Pancreas (tissue), 10 donors: ENCODE results near the gene RBM19. TPM values are rescaled to one million over a fixed set of nuclear protein-coding genes. Genes with fewer than 3 reads are reported as not detected.

Experiments used
- ATAC-seq, 4 donors: fragments of 200-7000 bp; cut with Tn5 transposase; one replicate each; pipeline versions ENCODE4 v1.8.0 to v1.9.1; 2020; ENCODE audit warnings: mild to moderate bottlenecking in 4 of 4, moderate library complexity in 4 of 4
- DNase-seq, 6 donors: peaks; one replicate each; pipeline ENCODE4 v3.0.0-alpha.2; 2020
- FAIRE-seq: peaks from 2 replicates; lab custom pipeline; 2012; peaks lifted over from hg19 to GRCh38; lab: Jason Lieb, UNC
- H3K27ac ChIP-seq, 4 donors: fragments of 200-600 bp; sonication (generic); 1 replicate in 3 of 4; 2 replicates in 1 of 4; pipeline versions ENCODE4 v1.5.0 to v1.8.0; 2020
- H3K27me3 ChIP-seq, 4 donors: fragments of 200-600 bp; one replicate each; pipeline ENCODE4 v1.8.0; 2021
- H3K36me3 ChIP-seq, 3 donors: fragments of 200-600 bp; sonication (generic) in 1 of 3; one replicate each; pipeline versions ENCODE4 v1.5.0 to v1.8.0; 2020 to 2021
- H3K4me1 ChIP-seq, 3 donors: fragments of 200-600 bp; one replicate each; pipeline ENCODE4 v1.8.0; 2021
- H3K4me3 ChIP-seq, 4 donors: fragments of 200-600 bp; sonication (generic) in 2 of 4; one replicate each; pipeline versions ENCODE4 v1.5.0 to v1.8.0; 2020 to 2021
- H3K9me3 ChIP-seq, 4 donors: fragments of 200-600 bp; one replicate each; pipeline ENCODE4 v1.8.0; 2021
- WGBS, 2 donors: extraction: QIAGEN DNeasy Blood & Tissue Kit; methylation state at CpG; one replicate each; pipeline ENCODE4 v1.1.7; 2013; 5-methylcytosine and 5-hydroxymethylcytosine counted together
- intact Hi-C, 3 donors: fragments of 100-400 bp; cut with DNase I; formaldehyde crosslinking; loops; one replicate each; pipeline versions ENCODE4 v1.11.1 to v1.14.2; 2022
- polyA plus RNA-seq, 2 donors: library from polyadenylated mRNA; stranded (reverse); fragments of 200-250 nt; gene quantifications; one replicate each; pipeline ENCODE4 v1.2.3, GENCODE V29; 2013
- total RNA-seq, 6 donors: library from RNA; stranded (reverse); fragmentation: NEBNext Ultra II Directional in 4 of 6; extraction: Animal tissue kit (Norgen Biotek cat#: 25700) in 4 of 6; gene quantifications; one replicate each; pipeline versions ENCODE4 v1.2.1 to v1.2.4, GENCODE V29; 2021 to 2023
- TF ChIP-seq, protein P1 (sequence below), 4 donors: fragments of 200-600 bp; sonication (generic) in 3 of 4; IDR thresholded peaks; one replicate each; pipeline versions ENCODE4 v1.5.0 to v1.8.0; 2021; ENCODE audit warnings: antibody characterized with exemption in 4 of 4
- donor health status: healthy with polysubstance abuse.
- donor health status: DM: no; HTN: no; CAD: no; lungs with moderate emphysema.
- donor health status: DM: no; HTN: no; CAD: no.
- donor health status: control.
- donor health status: control.
- donor health status: Bipolar disorder and iron deficiency.
- donor health status: DM: yes; HTN: yes; CAD: no.
- donor health status: DM: no; HTN: no; CAD: no.
- donor health status: DM: no; HTN: no; CAD: no.
- donor health status: DM: yes; HTN: yes; CAD: no.

RBM19 gene
- total and polyA plus RNA-seq, 8 donors = 13.9 to 32.2 (median 15.8) TPM

GRCh38 chr12:113888435-113888834, 77.7 kb downstream of the RBM19 start:
- ATAC-seq (no peak), DNase-seq (no peak), FAIRE-seq (no peak)
- H3K27me3 ChIP-seq = no peaks in the 10 kb centered on the region
- 94 to 95% methylated on average over 2 of the region's 2 CpGs for WGBS, 2 donors
- H3K4me1 ChIP-seq = no peaks in the 10 kb centered on the region
- no peaks in the 10 kb centered on the region for H3K36me3 ChIP-seq
- TF ChIP-seq, protein P1, sequence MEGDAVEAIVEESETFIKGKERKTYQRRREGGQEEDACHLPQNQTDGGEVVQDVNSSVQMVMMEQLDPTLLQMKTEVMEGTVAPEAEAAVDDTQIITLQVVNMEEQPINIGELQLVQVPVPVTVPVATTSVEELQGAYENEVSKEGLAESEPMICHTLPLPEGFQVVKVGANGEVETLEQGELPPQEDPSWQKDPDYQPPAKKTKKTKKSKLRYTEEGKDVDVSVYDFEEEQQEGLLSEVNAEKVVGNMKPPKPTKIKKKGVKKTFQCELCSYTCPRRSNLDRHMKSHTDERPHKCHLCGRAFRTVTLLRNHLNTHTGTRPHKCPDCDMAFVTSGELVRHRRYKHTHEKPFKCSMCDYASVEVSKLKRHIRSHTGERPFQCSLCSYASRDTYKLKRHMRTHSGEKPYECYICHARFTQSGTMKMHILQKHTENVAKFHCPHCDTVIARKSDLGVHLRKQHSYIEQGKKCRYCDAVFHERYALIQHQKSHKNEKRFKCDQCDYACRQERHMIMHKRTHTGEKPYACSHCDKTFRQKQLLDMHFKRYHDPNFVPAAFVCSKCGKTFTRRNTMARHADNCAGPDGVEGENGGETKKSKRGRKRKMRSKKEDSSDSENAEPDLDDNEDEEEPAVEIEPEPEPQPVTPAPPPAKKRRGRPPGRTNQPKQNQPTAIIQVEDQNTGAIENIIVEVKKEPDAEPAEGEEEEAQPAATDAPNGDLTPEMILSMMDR (IDR thresholded peaks at IDR 0.05) = no peak
- no peak overlapping the region for H3K27ac ChIP-seq
- H3K9me3 ChIP-seq = no peaks in the 10 kb centered on the region
- intact Hi-C loops = no loop called here
- H3K4me3 ChIP-seq = no peak overlapping the region

GRCh38 chr12:113887906-113888305, 78.2 kb downstream of the RBM19 start:
- intact Hi-C loops = no loop called here
- WGBS, 2 donors = 69 to 82% methylated on average over 3 of the region's 3 CpGs
- TF ChIP-seq, protein P1 (IDR thresholded peaks at IDR 0.05) = no peak
- DNase-seq (no peak), ATAC-seq (no peak), FAIRE-seq (no peak)
- no peaks in the 10 kb centered on the region for H3K4me1 ChIP-seq
- no peak overlapping the region for H3K4me3 ChIP-seq
- no peaks in the 10 kb centered on the region for H3K9me3 ChIP-seq
- H3K27ac ChIP-seq = no peak overlapping the region
- no peaks in the 10 kb centered on the region for H3K36me3 ChIP-seq
- no peaks in the 10 kb centered on the region for H3K27me3 ChIP-seq

DNA sequence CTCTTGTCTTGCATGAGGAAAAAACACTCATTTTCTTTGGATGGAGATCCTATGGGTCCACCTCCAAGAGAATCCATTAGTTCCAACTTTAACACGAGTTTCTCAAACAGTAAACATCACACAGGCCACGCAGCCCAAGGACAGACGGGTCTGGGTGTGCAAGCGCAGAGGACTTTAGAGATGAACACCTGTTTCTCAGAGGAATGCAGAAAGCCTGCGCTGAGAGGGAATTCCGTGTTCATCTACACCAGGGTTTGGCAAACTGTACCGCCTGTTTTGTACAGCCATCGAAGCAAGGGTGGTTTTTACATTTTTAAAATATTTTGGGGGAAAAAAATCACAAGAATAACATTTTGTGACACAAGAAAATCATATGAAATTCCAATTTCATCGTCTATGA, 79.4 kb downstream of the RBM19 start:
- Histone ChIP-seq H3K4me3 (no peak overlapping the region), H3K4me1 (no peaks in the 10 kb centered on the region), H3K9me3 (no peaks in the 10 kb centered on the region), H3K36me3 (no peaks in the 10 kb centered on the region), H3K27me3 (no peaks in the 10 kb centered on the region), H3K27ac (no peak overlapping the region)
- DNase-seq = no peak
- 91 to 92% methylated on average over 9 of the region's 9 CpGs for WGBS, 2 donors
- TF ChIP-seq, protein P1 (IDR thresholded peaks at IDR 0.05) = no peak
- no peak for ATAC-seq
- no peak for FAIRE-seq
- intact Hi-C loops = no loop called here

DNA sequence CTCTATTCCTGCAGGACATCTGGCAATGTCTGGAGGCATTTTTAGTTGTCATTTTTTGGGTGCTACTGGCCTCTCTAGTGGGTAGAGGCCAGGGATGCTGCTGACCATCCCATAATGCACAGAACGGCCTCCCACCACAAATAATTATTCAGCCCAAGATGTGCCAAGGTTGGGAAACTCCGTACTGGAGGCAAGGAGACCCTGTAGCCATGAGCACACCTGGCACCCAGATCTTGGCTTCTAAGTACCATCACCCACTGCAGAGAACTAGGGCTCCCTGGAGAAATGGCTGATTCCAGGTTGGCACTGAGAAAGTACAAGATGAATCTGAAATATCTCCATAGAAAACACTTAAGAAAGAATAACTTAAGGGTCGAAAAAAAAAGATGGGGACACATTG, 81.7 kb downstream of the RBM19 start:
- FAIRE-seq = no peak
- ATAC-seq = no peak
- H3K27ac ChIP-seq = no peak overlapping the region
- 97 to 98% methylated on average over 3 of the region's 3 CpGs for WGBS, 2 donors
- intact Hi-C loops = no loop called here
- H3K4me3 ChIP-seq = no peak overlapping the region
- H3K36me3 ChIP-seq = no peaks in the 10 kb centered on the region
- TF ChIP-seq, protein P1 (IDR thresholded peaks at IDR 0.05) = no peak
- no peaks in the 10 kb centered on the region for H3K27me3 ChIP-seq
- H3K4me1 ChIP-seq = no peaks in the 10 kb centered on the region
- H3K9me3 ChIP-seq = no peaks in the 10 kb centered on the region
- no peak for DNase-seq

- Histone ChIP-seq H3K36me3 (no peaks in the 10 kb centered on the region), H3K4me3 (no peak overlapping the region), H3K9me3 (no peaks in the 10 kb centered on the region), H3K27ac (no peak overlapping the region), H3K4me1 (no peaks in the 10 kb centered on the region), H3K27me3 (no peaks in the 10 kb centered on the region)
- DNase-seq = no peak
- no peak for FAIRE-seq
- no peak for ATAC-seq
- WGBS, 2 donors = 82 to 89% methylated on average over 2 of the region's 2 CpGs
- TF ChIP-seq, protein P1 (IDR thresholded peaks at IDR 0.05) = no peak
- intact Hi-C loops = no loop called here
Observed at GRCh38 chr12:113882690-113883089, 83.4 kb downstream of the RBM19 start.
